ENCODE results near the gene CAPZB.
A peak's percentile ranks its signal among the peaks of the same experiment; 100 is the strongest.

The CAPZB gene

GRCh38 chr1:19416921-19417470 is 68.3 kb downstream of the CAPZB start:
- Histone ChIP-seq H3K9me3 (no peaks in the 10 kb centered on the region), H3K4me3 (no peak overlapping the region), H3K4me1 (no peaks in the 10 kb centered on the region), H3K27me3 (ENCODE audit: low read depth) (no peaks in the 10 kb centered on the region), H3K36me3 (replicated peaks) (peaks cover 15% of the 10 kb centered on the region)
- in situ Hi-C loops (cut with MboI; ENCODE audit: low sequenced_read_pairs), result no loop called here
- DNase-seq (ENCODE audit: low spot score in 2 of 2), result no peak

- Histone ChIP-seq H3K9me3 (no peaks in the 10 kb centered on the region), H3K4me3 (no peak overlapping the region), H3K4me1 (no peaks in the 10 kb centered on the region), H3K36me3 (replicated peaks) (peaks cover 15% of the 10 kb centered on the region), H3K27me3 (ENCODE audit: low read depth) (no peaks in the 10 kb centered on the region)
- in situ Hi-C loops (cut with MboI; ENCODE audit: low sequenced_read_pairs), result no loop called here
- DNase-seq (ENCODE audit: low spot score in 2 of 2), result no peak
Observed at GRCh38 chr1:19416145-19416544, 69.2 kb downstream of the CAPZB start.

- Histone ChIP-seq H3K4me1 (no peaks in the 10 kb centered on the region), H3K9me3 (no peaks in the 10 kb centered on the region), H3K36me3 (replicated peaks) (peaks cover 16% of the 10 kb centered on the region), H3K4me3 (no peak overlapping the region), H3K27me3 (ENCODE audit: low read depth) (no peaks in the 10 kb centered on the region)
- DNase-seq (ENCODE audit: low spot score in 2 of 2), result no peak
- in situ Hi-C loops (cut with MboI; ENCODE audit: low sequenced_read_pairs), result no loop called here
Observed at GRCh38 chr1:19414515-19415121, 70.7 kb downstream of the CAPZB start.

GRCh38 chr1:19413999-19414398 is 71.3 kb downstream of the CAPZB start:
- no peak for DNase-seq (ENCODE audit: low spot score in 2 of 2)
- H3K27me3 ChIP-seq (ENCODE audit: low read depth), result no peaks in the 10 kb centered on the region
- H3K4me1 ChIP-seq, result no peaks in the 10 kb centered on the region
- H3K9me3 ChIP-seq, result no peaks in the 10 kb centered on the region
- H3K36me3 ChIP-seq (replicated peaks), result peaks cover 14% of the 10 kb centered on the region
- in situ Hi-C loops (cut with MboI; ENCODE audit: low sequenced_read_pairs), result no loop called here
- H3K4me3 ChIP-seq, result no peak overlapping the region

- no peaks in the 10 kb centered on the region for H3K27me3 ChIP-seq (ENCODE audit: low read depth)
- H3K4me1 ChIP-seq, result no peaks in the 10 kb centered on the region; the same call in 1 of the 2 replicates
- no peak for DNase-seq (ENCODE audit: low spot score in 2 of 2)
- no peaks in the 10 kb centered on the region for H3K9me3 ChIP-seq
- no peak overlapping the region for H3K4me3 ChIP-seq
- H3K36me3 ChIP-seq (replicated peaks), result peaks cover 4% of the 10 kb centered on the region
- in situ Hi-C loops (cut with MboI; ENCODE audit: low sequenced_read_pairs), result no loop called here
Observed at GRCh38 chr1:19412654-19413053, 72.7 kb downstream of the CAPZB start.

- H3K4me3 ChIP-seq, result no peak overlapping the region
- no peak for DNase-seq (ENCODE audit: low spot score in 2 of 2)
- no peaks in the 10 kb centered on the region; the same call in 1 of the 2 replicates for H3K4me1 ChIP-seq
- H3K9me3 ChIP-seq, result no peaks in the 10 kb centered on the region
- H3K36me3 ChIP-seq (replicated peaks), result peaks cover 4% of the 10 kb centered on the region
- no peaks in the 10 kb centered on the region for H3K27me3 ChIP-seq (ENCODE audit: low read depth)
- in situ Hi-C loops (cut with MboI; ENCODE audit: low sequenced_read_pairs), result no loop called here
Observed at GRCh38 chr1:19411612-19412011, 73.7 kb downstream of the CAPZB start.

GRCh38 chr1:19410393-19410792 is 74.9 kb downstream of the CAPZB start:
- no peak overlapping the region for H3K4me3 ChIP-seq
- H3K4me1 ChIP-seq, result peaks cover 10% of the 10 kb centered on the region
- H3K36me3 ChIP-seq (replicated peaks), result peaks cover 4% of the 10 kb centered on the region
- in situ Hi-C loops (cut with MboI; ENCODE audit: low sequenced_read_pairs), result no loop called here
- no peaks in the 10 kb centered on the region for H3K27me3 ChIP-seq (ENCODE audit: low read depth)
- no peaks in the 10 kb centered on the region for H3K9me3 ChIP-seq
- DNase-seq (ENCODE audit: low spot score in 2 of 2), result no peak

GRCh38 chr1:19409477-19410341 is 75.6 kb downstream of the CAPZB start:
- H3K27me3 ChIP-seq (ENCODE audit: low read depth), result no peaks in the 10 kb centered on the region
- H3K36me3 ChIP-seq (replicated peaks), result peaks cover 4% of the 10 kb centered on the region
- peaks cover 14% of the 10 kb centered on the region for H3K4me1 ChIP-seq
- no peak for DNase-seq (ENCODE audit: low spot score in 2 of 2)
- H3K4me3 ChIP-seq, result no peak overlapping the region
- no peaks in the 10 kb centered on the region for H3K9me3 ChIP-seq
- in situ Hi-C loops (cut with MboI; ENCODE audit: low sequenced_read_pairs), result no loop called here

GRCh38 chr1:19407494-19408096 is 77.7 kb downstream of the CAPZB start:
- H3K4me1 ChIP-seq, result peaks cover 14% of the 10 kb centered on the region
- in situ Hi-C loops (cut with MboI; ENCODE audit: low sequenced_read_pairs), result no loop called here
- no peak for DNase-seq (ENCODE audit: low spot score in 2 of 2)
- no peaks in the 10 kb centered on the region for H3K9me3 ChIP-seq
- H3K4me3 ChIP-seq, result no peak overlapping the region
- no peaks in the 10 kb centered on the region for H3K27me3 ChIP-seq (ENCODE audit: low read depth)
- H3K36me3 ChIP-seq (replicated peaks), result peaks cover 4% of the 10 kb centered on the region

- DNase-seq (ENCODE audit: low spot score in 2 of 2), result no peak
- Histone ChIP-seq H3K27me3 (ENCODE audit: low read depth) (no peaks in the 10 kb centered on the region), H3K4me1 (peaks cover 14% of the 10 kb centered on the region), H3K4me3 (no peak overlapping the region), H3K9me3 (no peaks in the 10 kb centered on the region), H3K36me3 (replicated peaks) (peaks cover 4% of the 10 kb centered on the region)
- in situ Hi-C loops (cut with MboI; ENCODE audit: low sequenced_read_pairs), result no loop called here
Observed at GRCh38 chr1:19406680-19407079, 78.7 kb downstream of the CAPZB start.

- peaks cover 4% of the 10 kb centered on the region for H3K36me3 ChIP-seq (replicated peaks)
- peaks cover 14% of the 10 kb centered on the region for H3K4me1 ChIP-seq
- no peak overlapping the region for H3K4me3 ChIP-seq
- no peaks in the 10 kb centered on the region for H3K9me3 ChIP-seq
- peak; percentile 29 to 82 for DNase-seq (ENCODE audit: low spot score in 2 of 2)
- no peaks in the 10 kb centered on the region for H3K27me3 ChIP-seq (ENCODE audit: low read depth)
- in situ Hi-C loops (cut with MboI; ENCODE audit: low sequenced_read_pairs), result no loop called here
Observed at GRCh38 chr1:19405761-19406487, 79.4 kb downstream of the CAPZB start.

- DNase-seq (ENCODE audit: low spot score in 2 of 2), result peak; percentile 64 to 92
- no peaks in the 10 kb centered on the region for H3K9me3 ChIP-seq
- H3K4me1 ChIP-seq, result peaks cover 14% of the 10 kb centered on the region
- no peak overlapping the region for H3K4me3 ChIP-seq
- H3K36me3 ChIP-seq (replicated peaks), result peaks cover 4% of the 10 kb centered on the region
- in situ Hi-C loops (cut with MboI; ENCODE audit: low sequenced_read_pairs), result no loop called here
- no peaks in the 10 kb centered on the region for H3K27me3 ChIP-seq (ENCODE audit: low read depth)
Observed at GRCh38 chr1:19405195-19405760, 80.1 kb downstream of the CAPZB start.

- peaks cover 14% of the 10 kb centered on the region for H3K4me1 ChIP-seq
Observed at GRCh38 chr1:19404748-19405147, 80.6 kb downstream of the CAPZB start.

More at GRCh38 chr1:19404748-19405147, 80.6 kb downstream of the CAPZB start:
- in situ Hi-C loops (cut with MboI; ENCODE audit: low sequenced_read_pairs), result no loop called here
- Histone ChIP-seq H3K4me3 (no peak overlapping the region), H3K27me3 (ENCODE audit: low read depth) (no peaks in the 10 kb centered on the region), H3K36me3 (replicated peaks) (peaks cover 4% of the 10 kb centered on the region), H3K9me3 (no peaks in the 10 kb centered on the region)
- no peak for DNase-seq (ENCODE audit: low spot score in 2 of 2)

All from HAP-1 (cell line).